BE2C (cell line): Measurements from ENCODE around the gene LRRC7.

Experiments used
- DNase-seq: peaks from one replicate; pipeline ENCODE4 v3.0.0-alpha.2; 2020
- H3K27me3 ChIP-seq: fragments of 250-450 bp; sonication (Bioruptor Pico); 2 replicates; pipeline ENCODE4 v1.5.1; 2020; ENCODE audit warnings: mild to moderate bottlenecking
- H3K36me3 ChIP-seq: fragments of 250-450 bp; sonication (Bioruptor Pico); 2 replicates; pipeline ENCODE4 v1.5.1; 2020; ENCODE audit warnings: mild to moderate bottlenecking
- H3K4me1 ChIP-seq: fragments of 250-450 bp; sonication (Bioruptor Pico); 2 replicates; pipeline ENCODE4 v1.5.1; 2020
- H3K4me3 ChIP-seq: 2 replicates; pipeline ENCODE4 v1.5.1; 2011; ENCODE audit warnings: low read depth, low read length
- H3K9me3 ChIP-seq: fragments of 250-450 bp; sonication (Bioruptor Pico); 2 replicates; pipeline ENCODE4 v1.5.1; 2020
- CTCF ChIP-seq: IDR thresholded peaks from 2 replicates; pipeline ENCODE4 v1.5.1; 2012; ENCODE audit warnings: mild to moderate bottlenecking, low read depth, low read length

Gene LRRC7

GRCh38 chr1:70024272-70024671, 456.6 kb downstream of the LRRC7 start:
- TF ChIP-seq CTCF = no peak
- Histone ChIP-seq H3K9me3 (no peaks in the 10 kb centered on the region), H3K27me3 (no peaks in the 10 kb centered on the region), H3K4me3 (no peak overlapping the region), H3K36me3 (no peaks in the 10 kb centered on the region), H3K4me1 (no peaks in the 10 kb centered on the region)
- no peak for DNase-seq

GRCh38 chr1:70025052-70025451, 457.3 kb downstream of the LRRC7 start:
- no peaks in the 10 kb centered on the region for H3K4me1 ChIP-seq
- no peaks in the 10 kb centered on the region for H3K9me3 ChIP-seq
- H3K4me3 ChIP-seq = no peak overlapping the region
- no peak for TF ChIP-seq CTCF
- no peaks in the 10 kb centered on the region for H3K36me3 ChIP-seq
- no peaks in the 10 kb centered on the region for H3K27me3 ChIP-seq
- DNase-seq = no peak

GRCh38 chr1:70025846-70026245, 458.1 kb downstream of the LRRC7 start:
- H3K9me3 ChIP-seq = no peaks in the 10 kb centered on the region
- H3K4me1 ChIP-seq = no peaks in the 10 kb centered on the region
- H3K4me3 ChIP-seq = no peak overlapping the region
- no peak for DNase-seq
- H3K27me3 ChIP-seq = no peaks in the 10 kb centered on the region
- H3K36me3 ChIP-seq = no peaks in the 10 kb centered on the region
- TF ChIP-seq CTCF = no peak

- DNase-seq = no peak
- no peak for TF ChIP-seq CTCF
- Histone ChIP-seq H3K27me3 (no peaks in the 10 kb centered on the region), H3K4me3 (no peak overlapping the region), H3K4me1 (no peaks in the 10 kb centered on the region), H3K9me3 (no peaks in the 10 kb centered on the region), H3K36me3 (no peaks in the 10 kb centered on the region)
Measured at GRCh38 chr1:70033266-70033873, 465.6 kb downstream of the LRRC7 start.

GRCh38 chr1:70033936-70034335, 466.2 kb downstream of the LRRC7 start:
- H3K4me3 ChIP-seq = no peak overlapping the region
- H3K36me3 ChIP-seq = no peaks in the 10 kb centered on the region
- no peaks in the 10 kb centered on the region for H3K9me3 ChIP-seq
- TF ChIP-seq CTCF = no peak
- H3K27me3 ChIP-seq = no peaks in the 10 kb centered on the region
- DNase-seq = no peak
- no peaks in the 10 kb centered on the region for H3K4me1 ChIP-seq

GRCh38 chr1:70034403-70034802, 466.7 kb downstream of the LRRC7 start:
- H3K27me3 ChIP-seq = no peaks in the 10 kb centered on the region

More at GRCh38 chr1:70034403-70034802, 466.7 kb downstream of the LRRC7 start:
- DNase-seq = no peak
- Histone ChIP-seq H3K36me3 (no peaks in the 10 kb centered on the region), H3K9me3 (no peaks in the 10 kb centered on the region), H3K4me1 (no peaks in the 10 kb centered on the region), H3K4me3 (no peak overlapping the region)
- TF ChIP-seq CTCF = peak; percentile 21; the same call in 1 of the 2 replicates
